GM19238 (cell line): ENCODE data around the gene RHOF.

Source experiments
- DNase-seq: peaks from one replicate; pipeline ENCODE4 v3.0.0; 2011; ENCODE audit warnings: low spot score; ENCODE audit not compliant: insufficient read length

The RHOF gene

DNA sequence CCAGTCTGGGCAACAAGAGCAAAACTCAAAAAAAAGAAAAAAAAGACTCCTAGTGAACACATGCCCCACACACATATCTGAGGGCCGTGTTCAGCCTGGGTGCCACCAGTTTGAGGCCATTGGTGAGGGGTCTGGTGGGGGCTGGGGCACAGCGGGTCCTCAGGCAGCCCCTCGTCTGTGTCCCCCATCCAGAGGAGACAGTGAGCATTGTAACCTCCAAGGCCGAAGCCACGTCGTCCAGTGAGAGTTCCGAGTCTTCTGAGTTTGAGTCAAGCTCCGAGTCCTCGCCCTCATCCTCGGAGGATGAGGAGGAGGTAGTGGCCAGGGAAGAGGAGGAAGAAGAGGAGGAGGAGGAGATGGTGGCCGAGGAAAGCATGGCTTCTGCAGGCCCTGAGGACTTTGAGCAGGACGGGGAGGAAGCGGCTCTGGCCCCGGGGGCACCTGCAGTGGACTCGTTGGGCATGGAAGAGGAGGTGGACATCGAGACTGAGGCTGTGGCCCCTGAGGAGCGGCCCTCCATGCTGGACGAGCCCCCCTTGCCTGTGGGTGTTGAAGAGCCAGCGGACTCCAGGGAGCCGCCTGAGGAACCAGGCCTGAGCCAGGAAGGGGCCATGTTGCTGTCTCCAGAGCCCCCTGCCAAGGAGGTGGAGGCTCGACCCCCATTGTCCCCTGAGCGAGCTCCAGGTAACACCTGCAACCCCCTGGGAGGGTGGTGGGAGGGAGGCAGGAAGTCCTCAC, 25.9 kb upstream of the RHOF start:
- DNase-seq = no peak

DNA sequence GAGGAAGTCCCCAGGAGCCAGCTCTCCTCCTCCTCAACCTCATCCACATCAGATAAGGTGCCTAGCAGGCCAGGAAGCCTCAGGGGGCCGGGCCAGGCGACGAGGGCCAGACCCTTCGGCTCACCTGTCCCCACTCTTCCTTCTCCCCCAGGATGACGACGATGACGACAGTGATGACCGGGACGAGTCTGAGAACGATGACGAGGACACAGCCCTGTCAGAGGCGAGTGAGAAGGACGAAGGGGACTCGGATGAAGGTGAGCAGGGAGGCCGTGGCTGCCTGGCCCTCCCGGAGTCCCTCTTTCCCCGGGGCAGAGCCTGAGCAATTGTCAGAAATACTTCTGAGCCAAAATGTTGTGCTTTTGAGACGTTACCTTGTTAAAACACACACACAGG, 24.2 kb upstream of the RHOF start:
- no peak for DNase-seq

DNA sequence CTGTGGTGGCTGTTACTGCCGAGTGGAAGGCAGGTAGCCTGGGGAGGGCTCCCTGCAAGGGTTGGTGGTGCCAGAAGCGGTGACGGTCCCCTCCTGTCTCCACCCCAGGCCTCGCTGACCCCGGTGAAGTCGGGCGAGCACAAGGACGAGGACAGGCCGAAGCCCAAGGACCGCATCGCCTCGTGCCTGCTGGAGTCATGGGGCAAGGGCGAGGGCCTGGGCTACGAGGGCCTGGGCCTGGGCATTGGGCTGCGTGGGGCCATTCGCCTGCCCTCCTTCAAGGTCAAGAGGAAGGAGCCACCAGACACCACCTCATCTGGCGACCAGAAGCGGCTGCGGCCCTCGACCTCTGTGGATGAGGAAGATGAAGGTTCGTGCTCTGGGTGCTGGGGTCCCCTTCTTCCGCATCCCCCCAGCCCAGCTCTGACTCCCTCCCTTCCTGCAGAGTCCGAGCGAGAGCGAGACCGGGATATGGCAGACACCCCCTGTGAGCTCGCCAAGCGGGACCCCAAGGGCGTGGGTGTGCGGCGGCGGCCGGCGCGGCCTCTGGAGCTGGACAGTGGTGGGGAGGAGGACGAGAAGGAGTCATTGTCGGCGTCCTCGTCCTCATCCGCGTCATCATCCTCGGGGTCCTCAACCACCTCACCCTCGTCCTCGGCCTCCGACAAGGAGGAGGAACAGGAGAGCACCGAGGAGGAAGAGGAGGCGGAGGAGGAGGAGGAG, 23.6 kb upstream of the RHOF start:
- no peak for DNase-seq

DNA sequence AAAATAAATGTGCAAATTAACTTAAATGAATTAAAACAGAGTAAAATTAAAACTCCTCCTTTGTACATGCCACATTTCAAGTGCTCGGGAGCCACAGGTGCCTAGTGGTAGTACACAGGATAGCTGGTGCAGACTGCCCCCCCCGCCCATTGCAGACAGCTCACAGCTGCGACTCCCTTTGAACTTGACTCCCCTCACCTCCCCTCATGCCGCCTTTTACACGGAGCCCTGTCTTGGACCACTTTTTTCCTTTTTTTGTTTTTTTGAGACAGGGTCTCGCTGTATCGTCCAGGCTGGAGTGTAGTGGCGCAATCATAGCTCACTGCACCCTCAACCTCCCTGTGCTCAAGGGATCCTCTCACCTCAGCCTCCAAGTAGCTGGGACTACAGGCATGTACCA, 21.8 kb upstream of the RHOF start:
- DNase-seq = no peak

DNA sequence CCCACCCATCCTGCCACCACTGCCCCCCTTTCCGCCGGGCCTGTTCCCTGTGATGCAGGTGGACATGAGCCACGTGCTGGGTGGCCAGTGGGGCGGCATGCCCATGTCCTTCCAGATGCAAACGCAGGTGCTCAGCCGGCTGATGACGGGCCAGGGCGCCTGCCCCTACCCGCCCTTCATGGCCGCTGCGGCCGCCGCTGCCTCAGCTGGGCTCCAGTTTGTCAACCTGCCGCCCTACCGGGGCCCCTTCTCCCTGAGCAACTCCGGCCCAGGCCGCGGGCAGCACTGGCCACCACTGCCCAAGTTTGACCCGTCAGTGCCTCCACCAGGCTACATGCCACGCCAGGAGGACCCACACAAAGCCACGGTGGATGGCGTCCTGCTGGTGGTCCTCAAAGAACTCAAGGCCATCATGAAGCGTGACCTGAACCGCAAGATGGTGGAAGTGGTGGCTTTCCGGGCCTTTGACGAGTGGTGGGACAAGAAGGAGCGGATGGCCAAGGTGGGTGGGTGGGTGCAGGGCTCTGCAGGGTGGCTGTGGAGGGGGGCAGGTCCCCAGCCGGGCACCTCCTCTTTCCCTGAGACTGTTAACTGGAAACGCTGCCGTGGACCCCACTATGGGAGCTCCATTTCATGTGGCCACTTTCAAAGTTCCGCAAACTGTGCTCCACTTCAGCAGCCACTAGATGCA, 21.1 kb upstream of the RHOF start:
- no peak for DNase-seq

DNA sequence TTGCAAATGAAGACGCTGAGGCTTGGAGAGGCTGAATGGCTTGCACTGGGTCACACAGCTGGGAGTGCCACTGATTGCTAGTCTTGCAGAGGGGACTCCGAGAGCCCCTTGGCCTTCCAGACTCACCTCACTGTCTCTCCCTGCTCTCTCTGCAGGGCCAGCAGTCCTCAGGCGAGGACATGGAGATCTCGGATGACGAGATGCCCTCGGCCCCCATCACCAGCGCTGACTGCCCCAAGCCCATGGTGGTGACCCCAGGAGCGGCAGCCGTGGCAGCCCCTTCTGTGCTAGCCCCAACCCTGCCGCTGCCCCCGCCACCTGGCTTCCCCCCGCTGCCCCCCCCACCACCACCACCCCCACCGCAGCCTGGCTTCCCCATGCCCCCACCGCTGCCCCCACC, 20.5 kb upstream of the RHOF start:
- DNase-seq = no peak

DNA sequence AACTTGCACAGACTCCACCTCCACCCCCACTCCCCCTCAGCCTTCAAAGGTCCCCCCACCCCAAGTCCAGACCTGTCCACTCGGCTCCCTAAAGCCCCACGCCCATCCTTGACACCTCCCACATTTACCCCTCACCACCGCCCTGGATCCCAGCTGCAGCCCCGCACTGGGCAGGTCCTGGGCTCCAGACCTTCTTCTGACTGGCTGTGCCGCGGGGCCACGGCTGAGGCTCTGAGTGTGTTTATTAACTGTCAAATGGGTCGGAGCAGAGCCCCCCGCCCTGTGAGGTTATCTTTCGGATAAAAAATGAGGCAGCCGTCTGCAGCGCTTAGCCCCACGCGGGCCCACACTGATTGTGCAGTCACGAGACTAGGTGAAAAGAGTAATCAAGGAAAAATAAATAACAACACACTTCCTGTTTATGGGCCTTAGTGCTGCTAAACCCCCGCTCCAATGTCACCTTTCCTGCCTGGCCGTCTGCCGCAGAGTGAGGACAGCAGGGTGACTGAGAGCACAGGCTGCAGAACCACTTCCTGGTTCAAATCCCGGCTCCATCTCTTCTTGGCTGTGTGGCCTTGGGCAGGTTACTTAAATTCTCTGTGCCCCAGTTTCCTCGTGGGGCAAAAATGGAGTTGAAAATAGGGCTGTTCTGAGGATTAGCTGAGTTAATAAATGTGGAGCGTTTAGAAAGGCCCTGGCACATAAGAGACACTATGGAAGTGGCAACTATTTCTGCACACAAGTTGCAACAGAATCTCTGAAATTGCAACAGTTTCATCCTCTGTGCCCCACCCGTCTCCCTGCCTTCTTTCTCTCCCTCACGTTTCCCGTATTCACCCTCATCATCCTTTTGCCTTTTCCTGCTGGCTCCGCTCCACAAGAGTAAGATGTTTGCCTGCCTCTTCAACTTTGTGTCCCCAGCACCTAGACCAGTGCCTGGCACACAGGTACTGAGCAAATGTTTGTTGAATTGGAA, 19.7 kb upstream of the RHOF start:
- no peak for DNase-seq

DNA sequence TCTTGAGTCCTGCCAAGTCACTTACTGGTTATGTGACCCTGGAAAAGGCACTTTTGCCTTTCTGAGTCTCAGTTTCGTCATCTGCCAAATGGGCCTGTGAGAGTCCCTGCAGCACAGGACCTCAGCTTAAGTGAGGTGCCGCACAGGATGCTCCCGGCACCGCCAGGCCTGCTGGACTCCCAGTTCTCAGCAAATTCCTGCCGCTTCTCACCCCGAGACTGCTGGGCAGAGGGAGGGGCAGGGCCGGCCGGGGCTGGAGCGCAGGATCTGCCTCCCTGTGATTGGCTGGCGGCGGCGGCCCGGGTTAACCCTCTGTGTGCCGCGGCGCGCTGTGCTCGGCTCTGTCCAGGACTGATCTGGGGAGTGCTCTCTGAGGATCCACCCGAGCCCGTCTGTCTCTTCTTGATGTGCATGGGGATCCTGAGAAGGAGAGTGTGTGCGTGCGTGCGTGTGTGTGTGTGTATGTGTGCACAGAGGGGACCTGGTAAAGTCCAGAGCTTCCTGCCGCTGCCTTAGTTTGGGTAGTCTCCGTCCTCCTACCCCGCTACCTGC, 18.9 kb upstream of the RHOF start:
- DNase-seq = peak; percentile 77

DNA sequence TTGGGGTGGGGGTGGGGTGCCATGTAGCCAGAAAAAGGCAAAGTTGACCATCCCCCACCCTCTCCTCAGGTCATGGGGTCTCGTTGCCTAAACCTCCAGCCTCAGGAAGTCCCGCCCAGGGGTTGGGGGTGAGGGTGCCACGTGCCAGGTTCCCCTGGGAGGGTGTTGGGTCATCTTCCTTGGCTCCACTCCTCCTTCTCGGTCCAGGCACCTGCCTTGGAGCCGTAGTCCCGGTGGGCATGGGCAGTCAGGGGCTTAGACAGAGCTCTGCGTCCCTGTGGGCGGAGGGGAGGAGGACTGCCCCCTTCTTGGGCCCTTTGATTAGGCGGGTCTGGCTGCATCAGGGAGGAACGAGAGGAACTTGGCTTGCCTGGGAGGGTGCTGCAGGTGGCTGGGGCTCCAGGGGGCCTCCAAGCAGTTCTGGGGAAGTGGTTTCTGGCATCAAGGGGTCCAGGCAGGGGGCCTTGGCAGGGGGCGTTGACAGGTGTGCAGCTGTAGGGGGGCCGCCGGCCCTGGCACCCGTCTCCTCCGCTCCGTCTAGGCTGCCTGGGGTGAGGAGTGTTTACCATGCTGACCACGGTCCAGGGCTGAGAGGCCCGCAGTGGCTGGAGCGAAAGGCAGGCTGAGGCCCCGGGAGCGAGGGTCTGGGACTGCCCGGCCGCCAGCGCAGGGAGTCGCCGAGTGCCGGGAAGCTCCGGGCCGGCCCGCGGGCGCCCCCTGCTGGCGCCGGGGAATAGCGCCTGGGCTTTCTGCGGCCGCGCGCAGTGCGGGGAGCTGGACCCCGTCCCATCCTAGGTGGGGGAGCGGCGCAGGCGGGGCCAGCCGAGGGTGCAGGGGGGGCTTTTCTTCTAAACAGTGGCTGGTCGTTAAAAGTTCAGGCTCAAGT, 18.2 kb upstream of the RHOF start:
- peak; percentile 96 for DNase-seq

DNA sequence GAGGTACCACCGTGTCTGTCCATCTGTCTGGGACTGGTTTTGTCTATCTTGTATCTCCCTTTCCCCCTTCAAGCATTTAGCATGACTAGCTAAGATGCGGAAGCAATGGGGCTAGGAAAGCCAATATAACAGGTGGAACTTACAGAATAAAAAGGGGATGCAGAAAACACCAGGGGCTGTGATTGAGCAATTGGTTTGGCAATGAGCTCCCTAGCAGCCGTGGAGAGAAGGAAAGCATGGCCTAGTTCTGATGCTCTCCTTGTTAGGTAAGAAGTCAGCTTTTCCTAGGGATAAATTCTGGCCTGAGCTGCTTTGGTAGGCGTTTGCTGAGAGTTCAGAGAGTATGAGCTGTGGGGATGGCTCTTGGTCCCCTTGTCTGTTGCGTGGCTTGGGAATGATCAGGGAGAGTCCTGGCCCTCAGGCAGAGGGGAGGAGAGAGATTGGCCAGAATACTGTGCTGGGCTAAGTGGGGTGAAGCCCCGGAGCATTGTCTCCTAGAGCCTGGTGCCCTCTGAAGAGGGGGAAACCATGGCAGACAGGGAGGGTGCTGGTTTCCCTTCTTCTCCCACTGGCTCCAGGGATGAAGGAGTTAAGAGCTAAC, 17.4 kb upstream of the RHOF start:
- no peak for DNase-seq

DNA sequence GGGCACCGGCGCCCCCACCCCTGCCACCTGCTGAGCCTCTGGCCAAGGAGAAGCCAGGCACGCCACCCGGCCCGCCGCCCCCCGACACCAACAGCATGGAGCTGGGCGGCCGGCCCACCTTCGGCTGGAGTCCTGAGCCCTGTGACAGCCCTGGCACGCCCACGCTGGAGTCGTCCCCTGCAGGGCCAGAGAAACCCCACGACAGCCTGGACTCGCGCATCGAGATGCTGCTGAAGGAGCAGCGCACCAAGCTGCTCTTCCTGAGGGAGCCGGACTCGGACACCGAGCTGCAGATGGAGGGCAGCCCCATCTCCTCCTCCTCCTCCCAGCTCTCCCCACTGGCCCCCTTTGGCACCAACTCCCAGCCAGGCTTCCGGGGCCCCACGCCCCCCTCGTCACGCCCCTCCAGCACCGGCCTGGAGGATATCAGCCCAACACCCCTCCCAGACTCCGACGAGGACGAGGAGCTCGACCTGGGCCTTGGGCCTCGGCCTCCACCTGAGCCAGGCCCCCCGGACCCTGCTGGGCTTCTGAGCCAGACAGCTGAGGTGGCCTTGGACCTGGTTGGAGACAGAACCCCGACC, 16.8 kb upstream of the RHOF start:
- DNase-seq = no peak

DNA sequence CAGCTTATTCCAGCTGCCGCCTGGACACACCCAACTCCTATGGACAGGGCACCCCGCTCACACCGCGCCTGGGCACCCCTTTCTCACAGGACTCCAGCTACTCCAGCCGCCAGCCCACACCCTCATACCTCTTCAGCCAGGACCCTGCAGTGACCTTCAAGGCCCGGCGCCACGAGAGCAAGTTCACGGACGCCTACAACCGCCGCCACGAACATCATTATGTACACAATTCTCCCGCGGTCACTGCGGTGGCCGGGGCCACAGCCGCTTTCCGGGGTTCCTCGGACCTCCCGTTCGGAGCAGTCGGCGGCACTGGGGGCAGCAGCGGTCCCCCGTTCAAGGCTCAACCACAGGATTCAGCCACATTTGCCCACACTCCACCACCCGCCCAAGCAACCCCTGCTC, 16.2 kb upstream of the RHOF start:
- DNase-seq = no peak

DNA sequence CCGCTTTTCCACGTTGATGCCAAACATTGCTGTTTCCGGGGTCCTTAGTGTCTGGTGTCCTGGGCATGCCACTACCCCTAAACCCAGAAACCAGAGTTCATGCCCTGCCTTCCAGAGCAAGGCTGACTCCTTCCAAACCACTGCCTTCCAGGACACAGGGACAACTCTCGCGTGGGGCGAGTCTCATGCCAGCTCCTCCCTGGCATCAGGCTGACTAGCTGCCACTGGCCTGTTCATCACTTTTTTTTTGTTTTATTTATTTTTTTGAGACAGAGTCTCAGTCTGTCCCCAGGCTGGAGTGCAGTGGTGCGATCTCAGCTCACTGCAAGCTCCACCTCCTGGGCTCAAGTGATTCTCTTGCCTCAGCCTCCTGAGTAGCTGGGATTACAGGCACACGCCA, 15.1 kb upstream of the RHOF start:
- no peak for DNase-seq

DNA sequence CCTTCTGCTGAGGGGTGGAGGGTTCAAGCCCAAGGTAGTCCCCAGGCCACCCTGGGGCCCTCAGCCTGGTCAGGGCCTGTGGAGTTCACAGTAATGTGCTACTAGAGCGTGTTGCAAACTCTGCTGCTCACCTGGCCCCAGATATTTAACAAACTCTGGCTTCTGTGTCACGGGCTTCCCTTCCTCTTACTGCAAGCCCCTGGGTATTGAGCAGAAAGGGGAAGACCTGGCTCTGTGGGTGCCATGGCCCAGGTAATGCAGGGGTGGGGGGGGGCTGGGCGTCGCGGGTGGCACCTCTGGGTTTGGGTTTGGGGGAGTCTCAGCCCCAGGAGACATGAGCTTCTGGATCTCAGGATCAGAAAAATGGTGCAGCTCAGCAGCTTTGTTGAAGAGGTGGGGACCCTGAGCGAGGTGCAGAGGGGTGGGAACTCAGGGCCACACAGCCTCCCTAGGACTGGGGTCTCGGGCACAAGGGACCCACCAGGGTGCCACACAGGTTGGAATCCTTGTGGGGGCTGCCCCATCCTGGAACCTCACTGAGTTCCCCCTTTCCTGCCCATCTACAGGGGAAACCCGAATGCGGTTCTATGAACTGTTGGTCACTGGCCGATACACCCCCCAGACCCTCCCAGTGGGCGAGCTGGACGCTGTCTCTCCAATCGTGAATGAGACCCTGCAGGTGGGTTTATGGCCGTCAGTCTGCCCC, 14.3 kb upstream of the RHOF start:
- DNase-seq = no peak

DNA sequence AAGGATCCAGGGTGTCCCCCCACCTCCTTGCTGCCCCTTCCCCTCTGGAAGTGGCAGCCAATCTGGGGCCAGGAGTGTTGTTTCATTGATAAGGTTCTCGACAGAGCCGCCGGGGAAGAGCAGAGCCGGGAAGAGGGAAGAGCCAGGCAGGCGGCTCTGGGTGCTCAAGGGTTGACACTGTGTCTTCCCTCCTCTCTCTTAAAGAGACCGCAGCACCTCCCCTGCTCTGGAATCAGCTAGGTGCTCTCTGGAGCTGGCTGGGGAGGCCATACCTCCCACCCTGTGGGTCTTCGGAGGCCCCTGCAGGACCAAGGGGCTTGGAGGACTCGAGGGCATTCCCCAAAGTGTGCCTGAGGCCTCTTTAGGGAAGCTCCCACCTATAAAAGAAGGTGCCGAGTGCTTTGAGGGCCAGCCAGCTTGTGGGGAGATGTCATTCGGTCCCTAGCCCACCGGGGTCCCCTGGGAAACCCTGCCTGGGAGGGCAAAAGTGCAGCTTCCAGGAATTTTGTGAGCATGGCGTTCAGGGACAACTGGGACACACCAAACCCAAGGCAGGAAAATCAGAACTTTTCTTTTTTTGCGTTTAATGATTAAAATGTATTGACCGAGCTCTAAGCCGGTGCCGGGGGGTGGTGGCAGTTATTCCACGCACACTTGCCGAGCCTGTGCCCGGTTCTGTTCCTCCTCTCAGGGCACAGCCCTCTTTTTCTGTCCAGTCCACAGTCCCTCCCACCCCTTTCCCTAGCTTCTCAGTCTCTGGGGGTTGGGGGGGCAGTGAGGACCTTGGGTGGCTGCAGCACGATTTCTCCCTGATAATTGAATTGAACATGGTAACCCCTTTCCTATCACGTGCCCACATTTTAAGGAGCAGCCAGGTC, 13.3 kb upstream of the RHOF start:
- DNase-seq = no peak

DNA sequence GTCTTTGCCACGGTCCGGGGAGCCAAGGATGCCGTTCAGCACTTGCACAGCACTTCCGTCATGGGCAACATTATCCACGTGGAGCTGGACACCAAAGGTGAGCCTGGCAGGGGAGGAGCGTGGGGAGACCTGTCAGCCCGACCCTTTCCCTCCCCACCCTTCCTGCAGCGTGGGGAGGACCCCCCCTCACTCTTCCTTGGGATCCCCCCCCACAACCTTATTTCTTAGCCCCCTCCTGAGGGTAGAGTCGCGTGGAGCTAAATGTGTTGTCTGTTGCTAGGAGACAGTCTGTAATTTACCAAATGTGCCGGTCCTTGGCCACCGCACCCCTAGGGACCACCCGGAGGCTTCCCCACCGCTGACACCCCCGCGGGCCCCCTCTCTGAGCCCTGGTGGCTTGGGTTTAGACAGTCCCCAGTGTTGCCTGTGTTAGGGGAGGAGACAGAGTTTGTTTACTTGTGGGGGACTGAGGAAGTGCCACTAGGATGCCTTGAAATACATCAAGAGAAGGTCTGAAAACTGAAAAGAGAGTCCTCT, 12.6 kb upstream of the RHOF start:
- DNase-seq = no peak
